Measurements from ENCODE around the gene ZNF747.

ZNF747 gene

DNA sequence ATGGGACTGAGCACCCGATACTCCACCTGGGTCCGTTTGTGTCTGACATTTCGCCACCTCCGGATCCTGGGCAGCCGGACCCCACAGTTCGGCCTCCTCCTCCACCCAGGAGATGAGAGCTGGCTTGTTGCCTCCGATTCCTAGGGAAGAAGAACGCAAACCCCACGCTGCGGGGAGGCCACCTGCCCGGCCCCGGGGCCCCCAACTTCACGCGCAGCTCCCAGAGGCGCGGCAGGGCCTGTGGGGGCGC lies 23.0 kb upstream of the ZNF747 start:
- TF ChIP-seq, protein P1, sequence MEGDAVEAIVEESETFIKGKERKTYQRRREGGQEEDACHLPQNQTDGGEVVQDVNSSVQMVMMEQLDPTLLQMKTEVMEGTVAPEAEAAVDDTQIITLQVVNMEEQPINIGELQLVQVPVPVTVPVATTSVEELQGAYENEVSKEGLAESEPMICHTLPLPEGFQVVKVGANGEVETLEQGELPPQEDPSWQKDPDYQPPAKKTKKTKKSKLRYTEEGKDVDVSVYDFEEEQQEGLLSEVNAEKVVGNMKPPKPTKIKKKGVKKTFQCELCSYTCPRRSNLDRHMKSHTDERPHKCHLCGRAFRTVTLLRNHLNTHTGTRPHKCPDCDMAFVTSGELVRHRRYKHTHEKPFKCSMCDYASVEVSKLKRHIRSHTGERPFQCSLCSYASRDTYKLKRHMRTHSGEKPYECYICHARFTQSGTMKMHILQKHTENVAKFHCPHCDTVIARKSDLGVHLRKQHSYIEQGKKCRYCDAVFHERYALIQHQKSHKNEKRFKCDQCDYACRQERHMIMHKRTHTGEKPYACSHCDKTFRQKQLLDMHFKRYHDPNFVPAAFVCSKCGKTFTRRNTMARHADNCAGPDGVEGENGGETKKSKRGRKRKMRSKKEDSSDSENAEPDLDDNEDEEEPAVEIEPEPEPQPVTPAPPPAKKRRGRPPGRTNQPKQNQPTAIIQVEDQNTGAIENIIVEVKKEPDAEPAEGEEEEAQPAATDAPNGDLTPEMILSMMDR (conservative IDR thresholded peaks at IDR 0.05; ENCODE audit: low read depth, low read length) = no peak
- no peak for DNase-seq (ENCODE audit: low read depth)
- H3K4me3 ChIP-seq (ENCODE audit: low read length) = peak overlapping the region; percentile 80

DNA sequence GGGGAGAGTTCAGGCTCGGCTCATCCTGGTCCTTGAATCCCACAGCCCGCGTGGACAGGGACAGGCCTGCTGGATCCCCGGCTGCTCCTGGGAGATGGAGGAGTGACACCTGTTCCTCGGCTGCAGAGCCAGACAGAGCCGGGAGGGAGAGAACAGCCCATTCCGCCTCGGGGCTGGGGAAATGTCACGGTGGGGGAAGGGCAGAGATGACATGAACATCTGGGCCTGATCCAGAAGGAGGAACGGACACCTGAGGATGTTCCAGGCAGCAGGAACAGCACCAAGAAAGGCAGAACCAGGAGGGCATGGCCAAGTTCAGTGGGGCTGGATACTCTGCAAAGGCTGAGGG lies 21.4 kb upstream of the ZNF747 start:
- H3K4me3 ChIP-seq (ENCODE audit: low read length) = no peak overlapping the region
- TF ChIP-seq, protein P1 (conservative IDR thresholded peaks at IDR 0.05; ENCODE audit: low read depth, low read length) = no peak
- no peak for DNase-seq (ENCODE audit: low read depth)

DNA sequence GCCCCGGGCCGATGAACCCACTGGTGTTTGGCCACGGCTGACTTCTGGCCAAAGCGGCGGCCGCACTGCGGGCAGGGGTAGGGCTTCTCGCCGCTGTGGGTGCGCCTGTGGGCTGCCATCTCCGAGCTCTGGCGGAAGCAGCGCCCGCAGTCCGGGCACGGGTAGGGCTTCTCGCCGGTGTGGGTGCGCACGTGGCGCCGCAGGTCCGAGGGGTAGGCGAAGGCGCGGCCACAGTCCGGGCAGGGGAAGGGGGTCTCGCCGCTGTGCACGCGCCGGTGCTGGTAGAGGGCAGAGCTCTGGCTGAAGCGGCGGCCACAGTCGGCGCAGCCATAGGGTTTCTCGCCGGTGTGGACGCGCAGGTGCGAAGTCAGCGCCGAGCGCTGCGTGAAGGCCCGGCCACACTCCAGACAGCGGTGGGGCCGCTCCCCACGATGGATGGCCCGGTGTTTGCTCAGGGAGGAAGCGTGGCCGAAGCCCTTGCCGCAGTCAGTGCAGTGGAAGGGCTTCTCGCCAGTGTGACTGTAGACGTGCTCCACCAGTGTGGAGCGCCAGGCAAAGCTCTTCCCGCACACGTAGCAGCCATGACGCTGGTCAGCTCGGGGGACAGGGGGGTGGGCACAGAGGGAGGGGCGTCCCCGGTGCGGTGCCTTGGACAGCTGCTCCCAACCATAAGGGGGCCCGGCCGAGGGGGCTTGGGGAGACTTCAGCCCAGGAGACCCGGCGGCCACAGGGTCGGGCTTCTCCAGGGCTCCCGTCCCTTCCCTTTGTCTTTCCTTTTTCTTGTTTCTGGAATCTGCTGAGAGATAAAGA lies 20.9 kb upstream of the ZNF747 start:
- H3K4me3 ChIP-seq (ENCODE audit: low read length) = no peak overlapping the region
- DNase-seq (ENCODE audit: low read depth) = no peak
- TF ChIP-seq, protein P1 (conservative IDR thresholded peaks at IDR 0.05; ENCODE audit: low read depth, low read length) = no peak

DNA sequence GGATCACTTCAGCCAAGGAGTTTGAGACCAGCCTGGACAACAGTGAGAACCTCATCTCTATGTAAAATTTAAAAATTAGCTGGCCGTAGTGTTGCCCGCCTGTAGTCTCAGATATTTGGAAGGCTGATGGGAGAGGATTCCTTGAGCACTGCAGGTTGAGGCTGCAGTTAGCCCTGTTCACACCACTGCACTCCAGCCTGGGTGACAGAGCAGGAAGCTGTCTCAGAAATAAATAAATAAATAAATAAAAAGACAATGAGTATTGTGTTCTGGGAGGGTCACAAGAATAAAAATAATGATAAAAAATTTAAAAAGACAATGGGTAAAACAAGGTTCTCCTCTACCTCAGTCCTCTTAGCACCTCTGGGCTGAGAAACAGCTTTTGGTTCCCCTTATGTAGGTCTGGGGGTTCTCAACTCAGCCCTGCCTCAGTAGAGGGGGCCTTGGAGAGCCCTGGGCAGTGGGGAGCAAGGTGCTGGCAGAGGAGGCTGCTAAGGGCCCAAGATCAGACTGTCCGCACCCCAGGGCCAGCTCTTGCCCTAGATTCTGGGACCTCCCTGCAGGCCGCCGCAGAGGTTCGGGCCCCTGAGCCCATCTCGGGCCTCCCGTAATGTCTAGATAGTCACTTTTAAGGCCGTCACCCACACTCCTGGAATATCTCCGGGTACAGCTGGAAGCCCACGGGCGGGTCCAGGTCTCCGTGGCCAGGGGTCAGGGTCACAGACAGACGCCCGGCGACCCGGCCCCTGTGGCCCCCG lies 20.1 kb upstream of the ZNF747 start:
- no peak for DNase-seq (ENCODE audit: low read depth)
- TF ChIP-seq, protein P1 (conservative IDR thresholded peaks at IDR 0.05; ENCODE audit: low read depth, low read length) = no peak
- H3K4me3 ChIP-seq (ENCODE audit: low read length) = no peak overlapping the region

DNA sequence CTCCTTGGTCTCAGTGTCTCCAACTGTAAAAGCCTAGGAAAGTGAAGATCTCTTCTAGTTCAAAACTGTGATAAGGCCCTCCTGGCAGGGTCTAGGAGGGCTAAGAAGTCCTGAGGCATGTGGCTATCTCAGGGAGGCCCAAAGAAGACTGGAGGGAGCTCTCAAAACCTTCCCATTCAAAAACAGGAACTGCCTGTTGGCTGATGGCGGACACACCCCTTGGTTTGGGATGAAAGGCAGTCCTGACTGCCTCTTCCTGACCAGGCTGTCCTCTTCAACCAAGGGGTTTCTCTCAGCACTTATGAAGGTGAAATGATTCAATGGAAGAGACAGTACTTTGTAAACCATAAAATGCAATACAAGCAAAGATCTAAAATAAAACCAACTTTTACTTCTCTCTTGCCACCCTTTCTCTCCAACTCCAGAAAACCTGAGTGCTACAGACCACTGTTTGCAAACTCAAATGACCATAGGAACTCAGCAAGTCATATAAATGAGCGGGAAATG lies 18.8 kb upstream of the ZNF747 start:
- TF ChIP-seq, protein P1 (conservative IDR thresholded peaks at IDR 0.05; ENCODE audit: low read depth, low read length) = no peak
- DNase-seq (ENCODE audit: low read depth) = no peak
- no peak overlapping the region for H3K4me3 ChIP-seq (ENCODE audit: low read length)

DNA sequence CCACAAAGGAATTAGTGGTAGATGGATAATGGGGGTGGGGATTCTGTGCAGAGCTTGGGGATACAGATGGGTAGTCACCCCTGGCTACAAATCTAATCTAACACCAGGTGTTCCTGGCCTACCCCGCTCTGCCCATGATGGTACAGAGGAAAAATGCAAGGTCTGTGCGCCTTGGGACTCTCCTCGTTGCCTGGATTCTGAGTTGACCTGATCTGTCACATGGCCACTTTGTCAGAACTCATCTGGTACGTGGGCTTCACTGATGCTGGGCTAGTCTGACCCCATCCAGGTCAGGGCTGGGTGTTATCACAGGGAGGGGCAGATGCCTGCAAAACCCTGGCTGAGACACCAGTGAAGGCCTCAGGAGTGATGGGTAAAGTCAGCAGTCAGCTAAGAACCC lies 18.3 kb upstream of the ZNF747 start:
- TF ChIP-seq, protein P1 (conservative IDR thresholded peaks at IDR 0.05; ENCODE audit: low read depth, low read length) = no peak
- DNase-seq (ENCODE audit: low read depth) = no peak
- H3K4me3 ChIP-seq (ENCODE audit: low read length) = no peak overlapping the region

DNA sequence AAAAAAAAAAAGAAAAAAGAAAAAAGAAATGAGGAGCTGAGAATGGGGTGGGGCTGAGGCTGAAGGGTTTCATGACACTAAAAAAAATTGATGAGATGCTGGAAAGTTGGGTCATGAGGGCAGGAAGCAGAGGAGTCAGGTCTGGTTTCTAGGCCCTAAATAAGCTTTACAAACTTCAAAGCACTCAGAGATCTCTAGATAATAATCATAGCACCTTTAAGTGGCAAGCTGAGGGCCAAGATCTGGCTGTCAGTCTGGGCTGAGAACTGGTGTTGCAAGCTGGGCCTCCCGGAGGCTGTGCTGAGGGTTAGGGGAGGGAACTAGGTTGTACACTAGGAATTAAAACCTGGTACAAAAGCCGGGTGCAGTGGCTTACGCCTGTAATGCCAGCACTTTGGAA lies 17.1 kb upstream of the ZNF747 start:
- no peak for DNase-seq (ENCODE audit: low read depth)
- TF ChIP-seq, protein P1 (conservative IDR thresholded peaks at IDR 0.05; ENCODE audit: low read depth, low read length) = no peak

More for the DNA sequence above, 17.1 kb upstream of the ZNF747 start:
- no peak overlapping the region for H3K4me3 ChIP-seq (ENCODE audit: low read length)
